MM.1S (cell line): ENCODE results near the gene ATF7.

Experiments used
- EZH2phosphoT487 ChIP-seq: fragments of 300-600 bp; sonication (generic); IDR thresholded peaks from 2 replicates; pipeline ENCODE4 v1.6.1; 2018; ENCODE audit warnings: antibody characterized with exemption, low read length
- TF ChIP-seq, protein P1 (sequence below): fragments of 300-600 bp; sonication (generic); IDR thresholded peaks from 2 replicates; pipeline ENCODE4 v1.5.1; 2016; ENCODE audit warnings: antibody characterized with exemption, low read length, mixed read lengths

DNA sequence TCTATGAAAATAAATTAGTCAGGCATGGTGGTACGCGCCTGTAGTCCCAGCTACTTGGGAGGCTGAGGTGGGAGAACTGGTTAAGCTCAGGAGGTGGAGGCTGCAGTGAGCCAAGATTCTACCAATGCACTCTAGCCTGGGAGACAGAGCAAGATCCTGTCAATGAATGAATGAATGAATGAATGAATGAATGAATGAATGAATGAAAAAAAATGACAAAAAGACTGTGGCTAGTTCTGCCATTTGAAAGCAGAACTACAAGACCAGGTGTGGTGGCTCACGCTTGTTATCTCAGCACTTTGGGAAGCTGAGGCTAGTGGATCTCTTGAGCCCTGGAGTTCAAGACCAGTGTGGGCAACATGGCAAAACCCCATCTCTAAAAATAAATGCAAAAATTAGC, 86.7 kb downstream of the ATF7 start:
- TF ChIP-seq, protein P1, sequence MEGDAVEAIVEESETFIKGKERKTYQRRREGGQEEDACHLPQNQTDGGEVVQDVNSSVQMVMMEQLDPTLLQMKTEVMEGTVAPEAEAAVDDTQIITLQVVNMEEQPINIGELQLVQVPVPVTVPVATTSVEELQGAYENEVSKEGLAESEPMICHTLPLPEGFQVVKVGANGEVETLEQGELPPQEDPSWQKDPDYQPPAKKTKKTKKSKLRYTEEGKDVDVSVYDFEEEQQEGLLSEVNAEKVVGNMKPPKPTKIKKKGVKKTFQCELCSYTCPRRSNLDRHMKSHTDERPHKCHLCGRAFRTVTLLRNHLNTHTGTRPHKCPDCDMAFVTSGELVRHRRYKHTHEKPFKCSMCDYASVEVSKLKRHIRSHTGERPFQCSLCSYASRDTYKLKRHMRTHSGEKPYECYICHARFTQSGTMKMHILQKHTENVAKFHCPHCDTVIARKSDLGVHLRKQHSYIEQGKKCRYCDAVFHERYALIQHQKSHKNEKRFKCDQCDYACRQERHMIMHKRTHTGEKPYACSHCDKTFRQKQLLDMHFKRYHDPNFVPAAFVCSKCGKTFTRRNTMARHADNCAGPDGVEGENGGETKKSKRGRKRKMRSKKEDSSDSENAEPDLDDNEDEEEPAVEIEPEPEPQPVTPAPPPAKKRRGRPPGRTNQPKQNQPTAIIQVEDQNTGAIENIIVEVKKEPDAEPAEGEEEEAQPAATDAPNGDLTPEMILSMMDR = no peak
- no peak for TF ChIP-seq EZH2phosphoT487
